ENCODE data around the gene INO80B. TPM values are rescaled to one million over a fixed set of nuclear protein-coding genes. Genes with fewer than 3 reads are reported as not detected.

The INO80B gene
- total RNA-seq, 1 donor from 2014 or later: 40.5 TPM

DNA sequence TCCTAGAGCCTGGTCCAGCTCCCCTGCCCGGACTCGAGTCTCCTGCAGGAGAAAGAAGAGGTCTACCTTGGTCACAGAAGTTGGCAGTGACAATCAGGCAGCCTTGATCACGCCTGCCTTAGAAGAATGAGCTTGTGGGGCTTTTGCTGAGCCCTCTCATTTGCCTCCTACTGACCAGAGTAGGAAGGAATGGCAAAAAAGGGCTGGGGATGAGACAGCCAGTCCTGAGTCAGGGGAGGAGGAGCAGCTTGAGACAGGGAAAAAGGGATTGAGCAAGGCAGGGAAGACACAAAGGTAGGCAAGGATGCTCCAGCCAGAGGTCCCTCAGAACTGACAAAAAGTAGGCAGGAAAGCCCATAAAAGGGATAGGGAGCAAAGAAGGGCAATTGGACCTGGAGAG is 27.3 kb upstream of the INO80B start:
- no peak overlapping the region for H3K4me3 Mint-ChIP-seq
- DNase-seq (ENCODE audit: extremely low spot score, unreplicated experiment): no peak
- no peaks in the 10 kb centered on the region for H3K27me3 Mint-ChIP-seq
- peaks cover 9% of the 10 kb centered on the region for H3K4me1 Mint-ChIP-seq (ENCODE audit: unreplicated experiment)
- no peaks in the 10 kb centered on the region for H3K9me3 Mint-ChIP-seq
- peaks cover 9% of the 10 kb centered on the region for H3K36me3 Mint-ChIP-seq
- no peak overlapping the region for H3K27ac Mint-ChIP-seq
- TF ChIP-seq, protein P1, sequence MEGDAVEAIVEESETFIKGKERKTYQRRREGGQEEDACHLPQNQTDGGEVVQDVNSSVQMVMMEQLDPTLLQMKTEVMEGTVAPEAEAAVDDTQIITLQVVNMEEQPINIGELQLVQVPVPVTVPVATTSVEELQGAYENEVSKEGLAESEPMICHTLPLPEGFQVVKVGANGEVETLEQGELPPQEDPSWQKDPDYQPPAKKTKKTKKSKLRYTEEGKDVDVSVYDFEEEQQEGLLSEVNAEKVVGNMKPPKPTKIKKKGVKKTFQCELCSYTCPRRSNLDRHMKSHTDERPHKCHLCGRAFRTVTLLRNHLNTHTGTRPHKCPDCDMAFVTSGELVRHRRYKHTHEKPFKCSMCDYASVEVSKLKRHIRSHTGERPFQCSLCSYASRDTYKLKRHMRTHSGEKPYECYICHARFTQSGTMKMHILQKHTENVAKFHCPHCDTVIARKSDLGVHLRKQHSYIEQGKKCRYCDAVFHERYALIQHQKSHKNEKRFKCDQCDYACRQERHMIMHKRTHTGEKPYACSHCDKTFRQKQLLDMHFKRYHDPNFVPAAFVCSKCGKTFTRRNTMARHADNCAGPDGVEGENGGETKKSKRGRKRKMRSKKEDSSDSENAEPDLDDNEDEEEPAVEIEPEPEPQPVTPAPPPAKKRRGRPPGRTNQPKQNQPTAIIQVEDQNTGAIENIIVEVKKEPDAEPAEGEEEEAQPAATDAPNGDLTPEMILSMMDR (conservative IDR thresholded peaks at IDR 0.05): no peak

DNA sequence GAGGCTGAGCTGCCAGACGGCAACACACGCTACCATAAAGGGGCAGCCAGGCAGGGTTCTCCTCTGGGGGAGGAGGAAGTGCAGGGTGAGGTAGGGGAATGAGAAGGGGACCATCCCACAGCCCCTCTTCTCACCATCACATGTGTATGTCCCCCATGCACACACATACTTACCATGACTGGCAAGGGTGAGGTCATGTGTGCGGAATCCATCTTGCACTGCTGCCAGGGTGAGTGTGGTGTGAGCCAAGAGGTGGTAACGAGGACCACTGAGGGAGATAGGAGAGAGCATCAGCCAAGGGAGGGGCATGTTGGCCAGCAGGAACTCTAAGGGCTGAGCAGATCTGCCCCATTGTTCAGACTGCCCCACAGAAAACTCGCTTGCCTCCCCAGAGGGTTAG is 26.2 kb upstream of the INO80B start:
- Mint-ChIP-seq H3K27ac (no peak overlapping the region), H3K4me3 (no peak overlapping the region), H3K9me3 (no peaks in the 10 kb centered on the region), H3K4me1 (ENCODE audit: unreplicated experiment) (peaks cover 4% of the 10 kb centered on the region), H3K27me3 (no peaks in the 10 kb centered on the region), H3K36me3 (peaks cover 9% of the 10 kb centered on the region)
- TF ChIP-seq, protein P1 (conservative IDR thresholded peaks at IDR 0.05): no peak
- DNase-seq (ENCODE audit: extremely low spot score, unreplicated experiment): no peak

DNA sequence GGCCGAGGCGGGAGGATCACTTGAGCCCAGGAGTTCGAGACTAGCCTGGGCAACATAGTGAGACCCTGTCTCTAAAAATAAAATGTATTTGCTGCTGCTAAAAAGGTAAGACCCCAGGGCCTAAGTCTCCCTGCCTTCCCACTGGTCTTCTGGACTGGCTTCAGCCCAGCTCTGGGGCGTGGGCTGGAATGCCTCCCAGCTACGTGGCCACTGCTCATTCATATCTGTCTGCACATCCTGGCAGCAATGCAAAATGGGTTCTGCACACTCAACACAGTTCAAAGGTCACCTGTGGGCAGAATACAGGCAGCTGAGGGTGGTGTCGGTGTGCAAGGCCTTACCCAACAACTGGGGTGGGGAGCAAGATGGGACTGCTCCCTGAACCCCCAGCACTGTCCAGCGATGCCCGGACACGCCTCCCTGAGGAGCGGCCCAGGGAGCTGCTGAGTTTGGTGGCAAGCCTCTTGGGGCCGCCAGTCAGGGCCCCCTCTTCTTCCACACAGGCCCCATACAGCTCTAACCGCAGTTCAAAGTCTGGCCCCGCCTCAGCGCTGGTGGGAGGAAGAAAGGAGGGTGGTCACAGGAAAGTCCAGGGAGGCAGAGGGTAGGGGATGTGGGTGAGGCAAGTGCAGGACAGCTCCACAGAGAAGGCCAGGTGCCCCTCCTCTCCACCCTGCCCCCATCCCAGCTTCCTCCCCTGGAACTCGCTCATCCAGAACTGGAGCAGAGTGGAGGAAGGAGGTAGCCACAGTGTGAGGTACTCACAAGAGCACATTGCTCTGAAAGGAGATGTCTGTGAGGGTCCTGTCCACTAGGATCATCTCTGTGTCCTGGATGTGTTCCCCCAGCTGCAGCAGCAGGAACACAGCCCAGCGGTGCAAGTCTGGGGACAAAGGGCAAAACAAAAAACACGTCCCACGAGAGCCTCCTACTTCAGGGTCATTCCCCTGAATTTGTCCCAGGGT is 25.1 kb upstream of the INO80B start:
- H3K27ac Mint-ChIP-seq: no peak overlapping the region

DNA sequence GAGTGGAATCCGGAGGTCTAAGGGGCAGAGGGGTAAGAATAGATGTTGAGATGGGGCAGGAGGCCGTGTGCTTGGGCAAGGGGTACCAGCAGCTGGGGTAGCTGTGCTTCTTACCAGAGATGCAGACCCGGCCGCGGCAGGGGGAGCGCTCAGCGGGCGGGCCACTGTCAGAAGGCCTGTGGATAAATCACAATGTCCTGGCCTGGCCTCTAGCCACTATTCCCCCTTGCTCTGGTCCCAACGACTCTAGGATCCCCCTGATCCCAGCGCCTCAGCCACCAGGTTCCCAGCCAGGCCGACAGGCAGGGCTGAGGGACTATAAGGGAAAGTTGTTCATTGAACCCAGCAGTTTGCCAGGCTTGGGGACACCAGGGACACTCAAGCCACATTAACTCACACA is 24.4 kb upstream of the INO80B start:
- TF ChIP-seq, protein P1 (conservative IDR thresholded peaks at IDR 0.05): no peak
- no peaks in the 10 kb centered on the region for H3K9me3 Mint-ChIP-seq
- H3K36me3 Mint-ChIP-seq: peaks cover 8% of the 10 kb centered on the region
- H3K4me1 Mint-ChIP-seq (ENCODE audit: unreplicated experiment): peaks cover 4% of the 10 kb centered on the region
- H3K4me3 Mint-ChIP-seq: no peak overlapping the region
- H3K27me3 Mint-ChIP-seq: no peaks in the 10 kb centered on the region
- no peak overlapping the region for H3K27ac Mint-ChIP-seq
- no peak for DNase-seq (ENCODE audit: extremely low spot score, unreplicated experiment)

More for the DNA sequence above, 25.1 kb upstream of the INO80B start:
- DNase-seq (ENCODE audit: extremely low spot score, unreplicated experiment): no peak
- Mint-ChIP-seq H3K4me1 (ENCODE audit: unreplicated experiment) (peaks cover 4% of the 10 kb centered on the region), H3K36me3 (peaks cover 9% of the 10 kb centered on the region), H3K9me3 (no peaks in the 10 kb centered on the region), H3K4me3 (no peak overlapping the region), H3K27me3 (no peaks in the 10 kb centered on the region)
- TF ChIP-seq, protein P1 (conservative IDR thresholded peaks at IDR 0.05): no peak

DNA sequence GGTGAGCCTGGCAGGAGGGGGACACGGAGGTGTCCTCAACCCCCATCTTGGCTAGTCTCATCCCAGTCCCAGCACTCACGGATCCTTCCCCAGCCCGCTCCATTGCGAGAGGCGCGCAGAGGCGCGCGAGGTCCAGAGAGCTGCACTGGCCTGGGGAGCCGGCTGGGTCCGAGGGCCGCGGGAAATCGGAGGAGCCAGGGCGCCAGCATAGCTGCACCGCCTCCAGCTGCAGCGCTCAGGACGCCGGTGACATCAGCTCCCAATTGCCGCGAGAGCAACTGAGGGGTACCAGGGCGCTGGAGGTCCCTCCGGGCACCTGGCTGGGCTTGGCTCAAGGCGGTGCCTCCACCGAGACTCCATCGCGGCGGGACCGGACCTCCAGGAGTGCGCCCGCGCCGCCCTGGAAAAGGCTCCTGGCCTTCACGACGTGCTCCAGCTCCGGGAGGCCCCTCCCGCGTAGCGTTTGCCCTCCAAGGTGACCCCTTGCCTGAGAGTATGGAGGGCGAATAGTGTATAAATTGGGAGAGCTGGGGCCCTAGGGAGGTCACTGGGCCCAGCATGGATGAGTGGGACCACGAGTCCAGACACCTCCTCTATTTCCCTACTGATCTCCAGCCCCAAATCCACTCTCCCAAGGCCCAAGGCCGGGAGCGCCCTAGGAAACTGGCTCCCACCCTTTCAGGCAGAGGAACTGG is 18.6 kb upstream of the INO80B start:
- Mint-ChIP-seq H3K36me3 (peaks cover 19% of the 10 kb centered on the region), H3K27ac (peak overlapping the region; percentile 62), H3K9me3 (no peaks in the 10 kb centered on the region), H3K4me1 (ENCODE audit: unreplicated experiment) (peaks cover 26% of the 10 kb centered on the region), H3K27me3 (no peaks in the 10 kb centered on the region), H3K4me3 (no peak overlapping the region)
- TF ChIP-seq, protein P1 (conservative IDR thresholded peaks at IDR 0.05): no peak
- DNase-seq (ENCODE audit: extremely low spot score, unreplicated experiment): no peak
